SK-N-SH treated with all-trans-retinoic acid at 6 μM for 48 hours (cell line): ENCODE results near the gene LAMA2.

ENCODE experiments used
- ARNTL ChIP-seq: fragments of 450-650 bp; formaldehyde crosslinking; IDR thresholded peaks from 2 replicates; pipeline ENCODE4 v1.5.0; 2020; ENCODE audit warnings: low read depth, mild to moderate bottlenecking, moderate library complexity, borderline replicate concordance
- BACH2 ChIP-seq: fragments of 250-450 bp; sonication (Bioruptor Pico); IDR thresholded peaks from 2 replicates; pipeline ENCODE4 v1.9.0; 2021; ENCODE audit warnings: mild to moderate bottlenecking, borderline replicate concordance
- ISL1 ChIP-seq: fragments of 250-450 bp; sonication (Bioruptor Pico); IDR thresholded peaks from 2 replicates; pipeline ENCODE4 v2.1.2; 2022; ENCODE audit warnings: mild to moderate bottlenecking, moderate library complexity
- ZFP30 ChIP-seq: fragments of 450-650 bp; formaldehyde crosslinking; IDR thresholded peaks from 2 replicates; pipeline ENCODE4 v1.5.0; 2022; ENCODE audit warnings: mild to moderate bottlenecking, moderate library complexity
- ZNF8 ChIP-seq: fragments of 450-650 bp; formaldehyde crosslinking; IDR thresholded peaks from 2 replicates; pipeline ENCODE4 v1.5.0; 2020; ENCODE audit warnings: mild to moderate bottlenecking, moderate library complexity
- TF ChIP-seq, protein P1 (sequence below): fragments of 250-450 bp; sonication (Bioruptor Pico); IDR thresholded peaks from 2 replicates; pipeline ENCODE4 v1.8.0; 2021; ENCODE audit warnings: low read depth, mild to moderate bottlenecking, moderate library complexity, borderline replicate concordance

DNA sequence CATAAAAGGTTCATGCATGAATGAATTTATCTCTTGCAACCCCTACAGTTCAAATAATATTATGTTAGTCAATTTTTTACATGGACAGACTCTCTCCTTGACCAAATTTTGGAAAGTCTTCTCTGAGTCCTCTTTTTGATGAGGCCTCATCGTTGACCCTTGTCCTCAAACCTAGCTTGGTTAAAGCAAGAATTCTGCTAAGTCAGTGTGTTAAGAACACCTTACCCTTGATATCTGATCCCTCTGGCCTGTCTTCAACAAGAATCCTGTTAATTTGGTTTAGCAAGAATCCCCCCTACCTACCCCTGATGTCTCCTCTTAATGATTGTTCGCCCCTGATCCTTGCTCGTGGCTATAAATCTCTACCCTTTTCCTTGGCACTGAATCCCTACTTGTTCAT lies 301.4 kb downstream of the LAMA2 start:
- TF ChIP-seq ZFP30 (CRISPR knock-in tag) = no peak
- TF ChIP-seq ZNF8 = no peak
- no peak for TF ChIP-seq ARNTL
- TF ChIP-seq, protein P1, sequence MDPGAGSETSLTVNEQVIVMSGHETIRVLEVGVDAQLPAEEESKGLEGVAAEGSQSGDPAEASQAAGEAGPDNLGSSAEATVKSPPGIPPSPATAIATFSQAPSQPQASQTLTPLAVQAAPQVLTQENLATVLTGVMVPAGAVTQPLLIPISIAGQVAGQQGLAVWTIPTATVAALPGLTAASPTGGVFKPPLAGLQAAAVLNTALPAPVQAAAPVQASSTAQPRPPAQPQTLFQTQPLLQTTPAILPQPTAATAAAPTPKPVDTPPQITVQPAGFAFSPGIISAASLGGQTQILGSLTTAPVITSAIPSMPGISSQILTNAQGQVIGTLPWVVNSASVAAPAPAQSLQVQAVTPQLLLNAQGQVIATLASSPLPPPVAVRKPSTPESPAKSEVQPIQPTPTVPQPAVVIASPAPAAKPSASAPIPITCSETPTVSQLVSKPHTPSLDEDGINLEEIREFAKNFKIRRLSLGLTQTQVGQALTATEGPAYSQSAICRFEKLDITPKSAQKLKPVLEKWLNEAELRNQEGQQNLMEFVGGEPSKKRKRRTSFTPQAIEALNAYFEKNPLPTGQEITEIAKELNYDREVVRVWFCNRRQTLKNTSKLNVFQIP (CRISPR knock-in tag) = no peak
- no peak for TF ChIP-seq BACH2 (CRISPR knock-in tag)
- no peak for TF ChIP-seq ISL1 (CRISPR knock-in tag)
